HUES6 (cell line): ENCODE data around the gene PSMG4.

Experiments
- H3K27ac ChIP-seq: 2 replicates; pipeline ENCODE4 v1.7.0; 2013; ENCODE audit warnings: low read depth, mild to moderate bottlenecking, low read length, inconsistent platforms
- H3K27me3 ChIP-seq: 2 replicates; pipeline ENCODE4 v1.6.1; 2013; ENCODE audit warnings: low read length; ENCODE audit not compliant: control insufficient read depth, insufficient read depth
- H3K36me3 ChIP-seq: 2 replicates; pipeline ENCODE4 v1.6.1; 2013; ENCODE audit warnings: low read length; ENCODE audit not compliant: control insufficient read depth, insufficient read depth
- H3K4me1 ChIP-seq: 2 replicates; pipeline ENCODE4 v1.6.1; 2013; ENCODE audit warnings: low read length; ENCODE audit not compliant: control insufficient read depth, insufficient read depth
- H3K4me3 ChIP-seq: 2 replicates; pipeline ENCODE4 v1.5.1; 2013; ENCODE audit warnings: low read depth, low read length
- H3K9ac ChIP-seq: one replicate; pipeline ENCODE4 v1.6.1; 2013; ENCODE audit warnings: mild to moderate bottlenecking, low read length
- H3K9me3 ChIP-seq: 2 replicates; pipeline ENCODE4 v1.6.1; 2013; ENCODE audit warnings: low read depth, low read length; ENCODE audit not compliant: control insufficient read depth, insufficient read depth

The PSMG4 gene

DNA sequence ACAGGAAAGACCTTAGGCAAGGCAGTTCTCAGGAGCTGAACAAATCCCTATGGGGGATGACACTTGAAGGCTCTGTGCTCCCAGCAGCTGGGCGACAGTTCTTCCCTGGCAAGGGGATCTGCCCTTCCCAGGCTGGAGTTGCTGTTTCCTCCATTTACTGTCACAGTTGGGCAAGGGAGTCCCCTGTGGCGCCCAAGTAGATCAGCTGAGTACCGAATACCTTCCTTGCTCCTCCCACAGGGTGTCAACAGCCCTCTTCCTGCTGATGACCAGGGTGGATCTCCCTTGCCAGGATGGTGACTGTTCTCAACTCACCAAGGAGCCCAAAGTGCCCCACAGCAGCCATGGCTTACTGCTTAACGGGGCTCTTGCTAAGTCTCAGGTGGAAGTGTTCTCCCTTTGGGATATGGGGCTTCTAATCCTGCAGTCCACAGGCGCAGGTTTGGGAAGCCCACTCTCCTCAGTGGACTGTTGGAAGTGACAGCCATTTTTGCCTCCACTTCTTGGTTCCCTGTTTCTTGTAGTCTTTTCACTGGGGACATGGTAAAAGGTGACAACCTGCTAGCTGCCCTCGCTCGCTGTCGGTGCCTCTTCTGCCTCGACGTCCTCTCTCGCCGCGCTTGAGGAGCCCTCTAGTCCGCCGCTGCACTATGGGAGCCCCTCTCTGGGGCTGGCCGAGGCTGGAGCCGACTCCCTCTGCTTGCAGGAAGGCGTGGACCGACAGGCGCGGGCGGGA lies 5.7 kb upstream of the PSMG4 start:
- Histone ChIP-seq H3K27ac (no peak overlapping the region), H3K4me3 (no peak overlapping the region), H3K27me3 (peaks cover 4% of the 10 kb centered on the region; the same call in 1 of the 2 replicates), H3K4me1 (peaks cover 26% of the 10 kb centered on the region), H3K9me3 (no peaks in the 10 kb centered on the region; the same call in 1 of the 2 replicates), H3K36me3 (no peaks in the 10 kb centered on the region), H3K9ac (no peak overlapping the region)

DNA sequence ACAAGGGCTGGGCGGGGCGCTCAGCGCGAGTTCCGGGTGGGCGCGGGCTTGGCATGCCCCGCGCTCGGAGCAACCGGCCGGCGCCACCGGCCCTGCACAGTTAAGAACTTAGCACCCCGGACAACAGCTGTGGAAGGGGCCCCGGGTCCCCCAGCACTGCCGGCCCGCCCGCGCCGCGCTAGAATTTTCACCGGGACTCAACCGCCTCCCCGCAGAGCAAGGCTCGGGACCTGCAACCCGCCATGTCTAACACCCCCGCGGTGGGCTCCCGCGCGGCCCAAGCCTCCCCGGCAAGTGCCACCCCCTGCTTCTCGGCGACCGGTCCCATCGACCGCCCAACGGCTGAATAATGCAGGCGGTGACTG lies 5.2 kb upstream of the PSMG4 start:
- Histone ChIP-seq H3K27me3 (peaks cover 4% of the 10 kb centered on the region; the same call in 1 of the 2 replicates), H3K4me1 (peaks cover 25% of the 10 kb centered on the region), H3K27ac (no peak overlapping the region), H3K4me3 (no peak overlapping the region), H3K9ac (no peak overlapping the region), H3K36me3 (no peaks in the 10 kb centered on the region), H3K9me3 (no peaks in the 10 kb centered on the region; the same call in 1 of the 2 replicates)

- H3K36me3 ChIP-seq, result peaks cover 8% of the 10 kb centered on the region
- no peaks in the 10 kb centered on the region for H3K27me3 ChIP-seq
- no peaks in the 10 kb centered on the region for H3K9me3 ChIP-seq
- H3K9ac ChIP-seq, result no peak overlapping the region
- H3K27ac ChIP-seq, result no peak overlapping the region
- H3K4me1 ChIP-seq, result peaks cover 13% of the 10 kb centered on the region
- peak overlapping the region; percentile 97 for H3K4me3 ChIP-seq
Observed at GRCh38 chr6:3258201-3258600, 546 bp upstream of the PSMG4 start.

DNA sequence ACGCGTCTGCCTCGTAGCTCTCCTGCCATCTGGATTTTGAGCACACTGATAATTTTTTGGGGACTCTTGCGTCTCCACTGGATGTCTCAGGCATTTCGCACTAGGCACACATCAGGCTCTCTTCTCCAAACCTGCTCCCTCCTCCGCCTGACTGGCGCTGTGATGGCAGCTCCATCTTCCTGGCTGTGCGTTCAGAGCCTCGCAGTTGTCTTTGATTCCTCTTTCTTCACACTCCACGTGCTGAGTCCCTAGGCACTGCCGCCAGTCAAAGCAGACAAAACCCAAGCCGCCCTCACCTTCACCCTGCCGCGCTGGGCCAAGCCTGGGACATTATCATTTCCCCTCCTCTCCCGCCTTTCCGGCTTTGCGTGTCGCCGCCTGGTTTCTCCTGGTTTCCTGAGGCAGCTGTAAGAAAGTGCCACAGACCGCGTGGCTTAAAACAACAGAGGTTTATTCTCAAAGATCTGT lies 778 bp downstream of the PSMG4 start:
- peak overlapping the region; percentile 74; the same call in 1 of the 2 replicates for H3K27ac ChIP-seq
- H3K36me3 ChIP-seq, result peaks cover 21% of the 10 kb centered on the region
- H3K4me3 ChIP-seq, result peak overlapping the region; percentile 97
- peak overlapping the region; percentile 78 for H3K9ac ChIP-seq
- no peaks in the 10 kb centered on the region for H3K27me3 ChIP-seq
- H3K4me1 ChIP-seq, result peaks cover 13% of the 10 kb centered on the region
- no peaks in the 10 kb centered on the region for H3K9me3 ChIP-seq

- peak overlapping the region; percentile 27; the same call in 1 of the 2 replicates for H3K4me3 ChIP-seq
- H3K9me3 ChIP-seq, result no peaks in the 10 kb centered on the region
- no peak overlapping the region for H3K27ac ChIP-seq
- H3K27me3 ChIP-seq, result no peaks in the 10 kb centered on the region
- no peak overlapping the region for H3K9ac ChIP-seq
- peaks cover 29% of the 10 kb centered on the region for H3K36me3 ChIP-seq
- H3K4me1 ChIP-seq, result peaks cover 13% of the 10 kb centered on the region
Observed at GRCh38 chr6:3260296-3260695, 1.5 kb downstream of the PSMG4 start.

DNA sequence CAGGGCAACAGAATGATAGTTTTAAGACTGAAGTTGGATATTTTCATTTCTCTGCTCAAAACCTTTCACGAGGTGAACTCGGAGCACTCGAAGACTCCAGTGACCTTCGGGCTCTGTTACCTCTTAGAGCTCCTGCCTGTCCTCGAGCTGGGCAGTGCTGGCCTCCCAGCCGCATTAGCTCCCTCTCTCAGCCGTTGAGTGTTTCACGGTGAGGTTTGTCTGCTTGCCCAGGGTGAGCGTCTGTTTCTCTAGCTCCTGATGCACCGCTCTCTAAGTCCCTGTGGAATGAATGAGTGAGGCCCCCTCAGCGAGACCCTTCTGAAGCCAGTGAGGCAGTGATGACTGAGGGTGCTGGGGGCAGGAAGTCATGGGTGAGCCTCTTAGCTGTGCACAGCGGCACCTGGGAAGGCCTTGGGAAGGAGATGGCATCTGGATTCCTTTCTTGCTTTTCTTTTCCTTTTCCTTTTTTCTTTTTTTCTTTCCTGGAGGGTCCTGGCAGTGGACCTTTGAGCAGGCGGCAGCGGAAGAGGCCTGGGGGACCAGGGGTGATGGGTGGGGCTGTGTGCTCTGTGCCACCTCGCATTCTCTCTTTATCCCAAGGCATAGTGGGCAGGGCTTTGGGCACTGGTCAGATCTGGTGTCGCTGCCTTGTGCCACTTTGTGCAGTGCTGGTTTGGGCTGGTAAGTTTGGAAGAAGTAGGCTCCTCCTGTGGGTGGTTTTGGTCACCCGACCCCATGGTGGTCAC lies 2.2 kb downstream of the PSMG4 start:
- H3K9ac ChIP-seq, result peak overlapping the region; percentile 46
- H3K27ac ChIP-seq, result no peak overlapping the region
- no peaks in the 10 kb centered on the region for H3K27me3 ChIP-seq
- H3K9me3 ChIP-seq, result no peaks in the 10 kb centered on the region
- peaks cover 36% of the 10 kb centered on the region for H3K36me3 ChIP-seq
- H3K4me3 ChIP-seq, result peak overlapping the region; percentile 27; the same call in 1 of the 2 replicates
- H3K4me1 ChIP-seq, result peaks cover 13% of the 10 kb centered on the region

GRCh38 chr6:3261518-3261820 lies 2.7 kb downstream of the PSMG4 start:
- Histone ChIP-seq H3K9ac (no peak overlapping the region), H3K9me3 (no peaks in the 10 kb centered on the region), H3K27ac (no peak overlapping the region), H3K36me3 (peaks cover 41% of the 10 kb centered on the region), H3K27me3 (no peaks in the 10 kb centered on the region), H3K4me3 (no peak overlapping the region), H3K4me1 (peaks cover 13% of the 10 kb centered on the region)

DNA sequence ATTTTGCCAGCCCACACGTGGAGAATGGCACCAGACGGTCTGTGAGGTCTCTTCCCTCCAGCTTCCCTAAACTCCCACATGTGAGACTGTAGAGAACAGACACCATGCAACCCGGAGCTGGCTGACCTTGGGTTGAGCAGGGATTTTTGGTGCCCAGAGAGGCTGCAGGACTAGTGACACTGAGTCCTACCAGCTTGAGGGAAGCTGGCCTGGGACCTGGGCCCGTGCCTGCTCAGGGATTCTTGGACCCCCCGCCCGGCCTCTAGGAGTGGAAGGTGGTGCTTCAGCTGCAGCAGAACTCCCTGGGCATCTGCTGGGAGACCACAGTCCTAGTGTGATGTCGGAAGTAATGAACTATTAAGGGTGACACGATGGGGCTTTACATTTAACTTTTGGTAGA lies 3.2 kb downstream of the PSMG4 start:
- Histone ChIP-seq H3K4me1 (peaks cover 13% of the 10 kb centered on the region), H3K9me3 (no peaks in the 10 kb centered on the region), H3K4me3 (no peak overlapping the region), H3K27ac (no peak overlapping the region), H3K27me3 (no peaks in the 10 kb centered on the region), H3K9ac (no peak overlapping the region), H3K36me3 (peaks cover 41% of the 10 kb centered on the region)

DNA sequence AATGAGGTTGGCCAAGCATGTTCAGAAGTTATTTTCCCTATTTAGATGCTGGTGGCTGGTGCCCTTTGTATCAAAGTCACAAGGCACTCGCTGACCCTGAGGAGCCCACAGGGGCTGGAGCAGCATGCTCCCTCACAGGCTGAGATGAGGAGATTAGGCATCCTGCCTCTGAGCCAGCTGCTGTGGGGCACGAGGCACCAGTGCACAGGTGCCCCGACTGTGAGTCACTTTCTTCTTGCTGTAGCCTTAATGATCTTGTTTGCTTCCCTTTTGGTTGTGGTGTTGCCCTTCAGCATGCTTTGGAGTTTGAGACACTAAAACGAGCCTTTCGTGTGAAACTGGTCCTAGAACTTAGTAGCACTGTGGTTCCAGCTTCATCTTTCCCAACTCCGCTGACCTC lies 4.3 kb downstream of the PSMG4 start:
- H3K9me3 ChIP-seq, result no peaks in the 10 kb centered on the region
- H3K36me3 ChIP-seq, result peaks cover 50% of the 10 kb centered on the region
- no peaks in the 10 kb centered on the region for H3K27me3 ChIP-seq
- no peak overlapping the region for H3K9ac ChIP-seq
- H3K27ac ChIP-seq, result no peak overlapping the region
- H3K4me3 ChIP-seq, result no peak overlapping the region
- H3K4me1 ChIP-seq, result peaks cover 11% of the 10 kb centered on the region

DNA sequence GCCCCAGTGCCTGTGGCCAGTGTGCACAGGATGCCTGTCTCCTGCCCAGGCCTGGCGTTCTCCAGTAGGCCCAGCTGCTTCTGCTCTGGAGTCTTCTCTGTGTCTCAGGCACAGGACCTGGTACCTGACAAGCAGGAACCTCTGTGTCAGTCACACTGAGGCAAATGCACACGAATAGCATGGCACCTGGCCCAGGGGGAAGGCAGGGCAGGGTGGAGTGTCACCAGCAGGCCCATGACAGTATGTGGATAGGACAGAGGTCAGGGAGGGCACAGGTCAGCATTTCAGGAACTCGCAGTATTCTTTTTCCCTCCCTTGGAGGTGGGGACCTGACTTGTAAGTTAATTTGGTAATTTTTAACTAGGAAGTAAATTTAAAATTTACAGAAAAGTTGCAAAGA lies 5.6 kb downstream of the PSMG4 start:
- no peak overlapping the region for H3K4me3 ChIP-seq
- H3K9me3 ChIP-seq, result no peaks in the 10 kb centered on the region
- no peak overlapping the region for H3K9ac ChIP-seq
- H3K27ac ChIP-seq, result no peak overlapping the region
- H3K4me1 ChIP-seq, result peaks cover 9% of the 10 kb centered on the region
- H3K36me3 ChIP-seq, result peaks cover 62% of the 10 kb centered on the region
- H3K27me3 ChIP-seq, result no peaks in the 10 kb centered on the region

DNA sequence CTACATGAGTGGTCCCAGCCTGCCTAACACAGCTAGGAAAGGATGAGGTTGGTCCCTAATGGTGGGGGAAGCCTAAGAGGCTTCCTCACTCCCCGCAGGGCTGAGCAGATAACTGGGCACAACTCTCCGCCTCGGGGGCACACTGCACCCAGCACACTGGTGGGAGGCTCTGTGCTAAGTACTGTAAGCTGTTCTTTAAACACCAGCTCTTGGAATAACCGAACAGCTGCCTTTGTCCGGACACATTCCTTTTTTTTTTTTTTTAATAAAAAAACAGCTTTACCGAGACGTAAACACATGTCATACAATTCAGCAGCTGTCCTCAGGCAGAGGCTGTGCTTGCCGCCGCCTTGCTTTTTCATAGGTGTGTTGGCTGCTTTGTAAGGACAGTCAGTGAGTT lies 6.9 kb downstream of the PSMG4 start:
- no peak overlapping the region for H3K9ac ChIP-seq
- H3K9me3 ChIP-seq, result no peaks in the 10 kb centered on the region
- peaks cover 5% of the 10 kb centered on the region for H3K4me1 ChIP-seq
- no peaks in the 10 kb centered on the region for H3K27me3 ChIP-seq
- H3K27ac ChIP-seq, result no peak overlapping the region
- no peak overlapping the region for H3K4me3 ChIP-seq
- peaks cover 75% of the 10 kb centered on the region for H3K36me3 ChIP-seq
